Heart right ventricle (tissue), 16 donors: ENCODE results near the gene GLYR1. TPM values are rescaled to one million over a fixed set of nuclear protein-coding genes. Genes with fewer than 3 reads are reported as not detected.
A peak's percentile ranks its signal among the peaks of the same experiment; 100 is the strongest.

Experiments
- ATAC-seq, 8 donors: fragments of 200-7000 bp; cut with Tn5 transposase; one replicate each; pipeline ENCODE4 v1.9.1; 2020; ENCODE audit warnings: mild to moderate bottlenecking in 8 of 8, moderate library complexity in 8 of 8, moderate number of reproducible peaks in 1 of 8
- DNase-seq, 2 donors: peaks; one replicate each; pipeline ENCODE4 v3.0.0-alpha.2; 2020
- H3K27ac ChIP-seq, 10 donors: fragments of 200-600 bp; sonication (generic) in 2 of 10; one replicate each; pipeline versions ENCODE4 v1.5.0 to v1.8.0; 2020 to 2022; ENCODE audit warnings: mild to moderate bottlenecking in 3 of 10
- H3K27me3 ChIP-seq, 7 donors: fragments of 200-600 bp; one replicate each; pipeline ENCODE4 v1.8.0; 2021 to 2022; ENCODE audit warnings: mild to moderate bottlenecking in 2 of 7
- H3K36me3 ChIP-seq, 9 donors: fragments of 200-600 bp; sonication (generic) in 1 of 9; one replicate each; pipeline versions ENCODE4 v1.5.0 to v1.8.0; 2020 to 2022; ENCODE audit warnings: mild to moderate bottlenecking in 2 of 9
- H3K4me1 ChIP-seq, 9 donors: fragments of 200-600 bp; sonication (generic) in 1 of 9; one replicate each; pipeline versions ENCODE4 v1.5.0 to v1.8.0; 2020 to 2022; ENCODE audit warnings: mild to moderate bottlenecking in 4 of 9
- H3K4me3 ChIP-seq, 10 donors: fragments of 200-600 bp; sonication (generic) in 2 of 10; one replicate each; pipeline versions ENCODE4 v1.5.0 to v1.8.0; 2020 to 2022; ENCODE audit warnings: mild to moderate bottlenecking in 7 of 10, moderate library complexity in 2 of 10
- H3K9me3 ChIP-seq, 11 donors: fragments of 200-600 bp in 10 of 11; sonication (generic) in 2 of 11; one replicate each; pipeline versions ENCODE4 v1.5.0 to v1.8.0; 2013 to 2022; ENCODE audit warnings: mild to moderate bottlenecking in 2 of 11, control low read depth in 1 of 11, moderate library complexity in 1 of 11
- CTCF ChIP-seq, 9 donors: fragments of 200-600 bp; sonication (generic) in 2 of 9; IDR thresholded peaks; one replicate each; pipeline versions ENCODE4 v1.5.0 to v1.8.0; 2021 to 2022; ENCODE audit warnings: antibody characterized with exemption in 9 of 9, mild to moderate bottlenecking in 5 of 9, moderate library complexity in 1 of 9
- whole genome bisulfite sequencing, 2 donors: extraction: QIAGEN DNeasy Blood & Tissue Kit; methylation state at CpG; one replicate each; pipeline ENCODE4 v1.1.7; 2013; ENCODE audit warnings: inconsistent platforms in 1 of 2; 5-methylcytosine and 5-hydroxymethylcytosine counted together
- intact Hi-C, 10 donors: fragments of 100-400 bp; cut with DNase I; formaldehyde crosslinking; loops; one replicate each; pipeline versions ENCODE4 v1.11.1 to v1.14.2; 2022
- polyA plus RNA-seq, 2 donors: library from polyadenylated mRNA; stranded (reverse); fragments of 200-250 nt; gene quantifications; one replicate each; pipeline ENCODE4 v1.2.3, GENCODE V29; 2013
- total RNA-seq, 10 donors: library from RNA; stranded (reverse); fragmentation: NEBNext Ultra II Directional in 3 of 10; extraction: Animal tissue kit (Norgen Biotek cat#: 25700) in 3 of 10; gene quantifications; one replicate each; pipeline versions ENCODE4 v1.2.1 to v1.2.4, GENCODE V29; 2021 to 2023
- donor health status: Arrhythmogenic right ventricular cardiomyopathy.
- donor health status: ischemic (EF 13 %, LVEDD 7.1; RV severe dilation, severe dysfunction).
- donor health status: healthy with polysubstance abuse.
- donor health status: DM: no; HTN: yes; CAD: no.
- donor health status: DM: no; HTN: no; CAD: no.
- donor health status: ischemic (EF 25% LVEDD 6.9; RV normal size, moderate dysfunction).
- donor health status: ischemic (EF 25% LVEDD 5.7; RV mildly dilated, moderate dysfunction).
- donor health status: healthy.
- donor health status: DM: yes; HTN: yes; CAD: no.
- donor health status: Ischemic cardiomyopathy.
- donor health status: ischemic (EF 35%, LVEDD 5.7; RV mildly dilated, moderate dysfunction).
- donor health status: nonischemic (EF 11% LVEDD 7.7; RV severe dilation, severe dysfunction).
- donor health status: DM: yes; HTN: yes; CAD: no.
- donor health status: PGD.
- donor health status: ischemic (EF 29% LVEDD 5.4; RV normal size, mild dysfunction).
- donor health status: nonischemic (EF 23%, LVEDD 6.1; RV moderate dilation, normal function).

GLYR1 gene
- total and polyA plus RNA-seq, 12 donors: 36.5 to 105 (median 73.3) TPM

- ATAC-seq (no peak), DNase-seq (no peak)
- Histone ChIP-seq H3K36me3 (peaks cover 0 to 82% (median 51%) of the 10 kb centered on the region in 9 donors), H3K27ac (no peak overlapping the region), H3K4me1 (peaks cover 4 to 44% (median 27%) of the 10 kb centered on the region in 9 donors), H3K4me3 (no peak overlapping the region), H3K27me3 (no peaks in the 10 kb centered on the region), H3K9me3 (no peaks in the 10 kb centered on the region)
- 95 to 98% methylated on average over 2 of the region's 2 CpGs for WGBS, 2 donors
- intact Hi-C loops: no loop called here
- TF ChIP-seq CTCF (IDR thresholded peaks at IDR 0.05): no peak
These were observed 8.7 kb upstream of the GLYR1 start for GRCh38 chr16:4855804-4856203.

DNA sequence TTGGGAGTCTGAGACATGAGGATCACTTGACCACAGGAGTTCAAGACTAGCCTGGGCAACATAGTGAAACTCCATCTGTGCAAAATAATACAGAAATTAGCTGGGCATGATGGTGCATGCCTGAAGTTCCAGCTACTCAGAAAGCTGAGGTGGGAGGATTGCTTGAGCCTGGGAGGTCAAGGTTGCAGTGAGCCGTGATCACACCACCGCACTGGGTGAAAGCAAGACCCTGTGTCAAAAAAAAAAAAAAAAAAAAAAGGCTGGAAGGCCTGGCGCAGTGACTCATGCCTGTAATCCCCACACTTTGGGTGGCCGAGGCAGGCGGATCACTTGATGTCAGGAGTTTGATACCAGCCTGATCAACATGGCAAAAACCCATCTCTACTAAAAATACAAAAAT is 8.3 kb upstream of the GLYR1 start:
- Histone ChIP-seq H3K9me3 (no peaks in the 10 kb centered on the region), H3K4me3 (no peak overlapping the region), H3K27me3 (no peaks in the 10 kb centered on the region), H3K4me1 (peaks cover 8 to 47% (median 31%) of the 10 kb centered on the region in 9 donors), H3K27ac (no peak overlapping the region), H3K36me3 (peaks cover 0 to 79% (median 47%) of the 10 kb centered on the region in 9 donors)
- no peak for TF ChIP-seq CTCF (IDR thresholded peaks at IDR 0.05)
- DNase-seq (no peak), ATAC-seq (no peak)
- intact Hi-C loops: no loop called here
- 91 to 94% methylated on average over 5 of the region's 5 CpGs for WGBS, 2 donors

DNA sequence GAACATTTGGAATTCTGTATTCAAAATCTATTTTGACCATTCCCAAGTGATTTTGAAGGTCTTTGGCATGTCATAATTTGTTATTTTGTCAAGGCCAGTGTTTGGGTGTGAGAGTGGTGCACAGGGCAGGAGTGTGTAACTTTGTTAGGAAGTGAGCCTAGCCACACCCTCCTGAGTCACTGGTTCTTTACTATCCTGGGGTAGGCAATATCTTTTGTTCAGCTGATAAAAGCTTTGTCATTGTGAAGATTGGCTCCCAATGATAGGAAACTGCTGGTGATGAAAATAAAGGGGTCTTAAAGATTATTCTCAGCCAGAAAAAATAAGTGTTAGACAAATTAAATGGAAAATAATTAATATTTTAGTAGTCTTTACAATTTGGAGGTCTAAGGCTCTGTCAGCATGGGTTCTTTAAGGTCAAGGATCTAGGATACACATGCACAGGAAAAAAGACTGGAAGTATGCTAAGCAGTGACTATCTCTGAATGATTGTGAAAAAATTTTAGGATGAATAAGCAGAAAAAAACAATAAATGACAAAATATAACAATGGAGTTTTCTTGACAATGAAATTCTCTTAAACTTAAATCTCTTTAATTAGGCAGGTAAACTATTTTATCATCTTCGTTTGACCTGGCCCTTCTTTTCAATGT is 5.3 kb upstream of the GLYR1 start:
- Histone ChIP-seq H3K27ac (peak overlapping the region in 7 of 10 donors; percentile 7 to 69 (median 20)), H3K9me3 (no peaks in the 10 kb centered on the region), H3K27me3 (no peaks in the 10 kb centered on the region), H3K36me3 (peaks cover 0 to 56% (median 32%) of the 10 kb centered on the region in 9 donors), H3K4me1 (peaks cover 14 to 50% (median 48%) of the 10 kb centered on the region in 9 donors), H3K4me3 (no peak overlapping the region)
- DNase-seq (no peak), ATAC-seq (no peak)
- TF ChIP-seq CTCF (IDR thresholded peaks at IDR 0.05): no peak
- 52 to 53% methylated on average over 1 of the region's 1 CpG for WGBS, 2 donors
- intact Hi-C loops: no loop called here

DNA sequence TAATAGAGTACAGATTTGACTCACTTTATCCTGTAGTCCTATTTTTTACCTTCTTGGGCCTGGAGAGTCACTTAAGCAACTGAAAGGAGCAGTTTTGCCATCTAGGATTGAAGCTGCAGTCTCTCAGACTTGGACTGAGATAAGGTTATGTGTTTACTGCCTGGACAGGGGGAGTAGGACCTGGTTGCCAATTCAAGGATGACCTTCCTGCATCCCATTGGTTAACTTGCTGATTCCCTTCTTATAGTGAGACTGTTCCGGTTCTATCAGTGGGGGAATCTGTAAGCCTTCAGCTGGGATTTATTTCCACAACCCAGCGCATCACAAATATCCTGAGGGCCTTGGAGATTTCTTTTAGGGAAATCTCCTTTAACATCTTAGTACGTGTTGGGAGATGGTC is 3.1 kb upstream of the GLYR1 start:
- H3K27ac ChIP-seq: peak overlapping the region in 6 of 10 donors; percentile 12 to 98 (median 26)
- TF ChIP-seq CTCF (IDR thresholded peaks at IDR 0.05): no peak
- WGBS, 2 donors: 48 to 60% methylated on average over 3 of the region's 3 CpGs
- no peaks in the 10 kb centered on the region for H3K9me3 ChIP-seq
- H3K27me3 ChIP-seq: no peaks in the 10 kb centered on the region
- intact Hi-C loops: no loop called here
- H3K4me3 ChIP-seq: peak overlapping the region in 8 of 10 donors; percentile 80 to 100 (median 96)
- H3K36me3 ChIP-seq: peaks cover 0 to 42% (median 15%) of the 10 kb centered on the region in 9 donors
- H3K4me1 ChIP-seq: peaks cover 19 to 64% (median 61%) of the 10 kb centered on the region in 9 donors
- DNase-seq: no peak
- no peak for ATAC-seq
